ENCODE data around the gene POC1A.
"Not testable (repeated sequence)": the region's sequence is repeated elsewhere in the genome, so short reads cannot be mapped to it uniquely, and the experiment has no call there.

POC1A gene

GRCh38 chr3:52155912-52156311, 1.7 kb upstream of the POC1A start:
- DNase-seq (ENCODE audit: low spot score) = no peak
- Histone ChIP-seq H3K4me1 (ENCODE audit: insufficient read depth, poor library complexity, severe bottlenecking) (peaks cover 11% of the 10 kb centered on the region), H3K27ac (ENCODE audit: poor library complexity, severe bottlenecking) (no peak overlapping the region), H3K9me3 (ENCODE audit: severe bottlenecking) (no peaks in the 10 kb centered on the region), H3K4me3 (ENCODE audit: severe bottlenecking) (no peak overlapping the region), H3K36me3 (ENCODE audit: low read depth) (peaks cover 3% of the 10 kb centered on the region; the same call in 1 of the 2 replicates), H3K27me3 (ENCODE audit: insufficient read depth, poor library complexity, severe bottlenecking) (no peaks in the 10 kb centered on the region)
- no peak for ATAC-seq (ENCODE audit: low read depth)
- TF ChIP-seq CTCF (IDR thresholded peaks at IDR 0.05; ENCODE audit: poor library complexity, severe bottlenecking) = no peak

GRCh38 chr3:52153389-52154096, 680 bp downstream of the POC1A start:
- Histone ChIP-seq H3K27me3 (ENCODE audit: insufficient read depth, poor library complexity, severe bottlenecking) (no peaks in the 10 kb centered on the region), H3K36me3 (ENCODE audit: low read depth) (peaks cover 15% of the 10 kb centered on the region), H3K27ac (ENCODE audit: poor library complexity, severe bottlenecking) (peak overlapping the region; percentile 65), H3K9me3 (ENCODE audit: severe bottlenecking) (no peaks in the 10 kb centered on the region), H3K4me1 (ENCODE audit: insufficient read depth, poor library complexity, severe bottlenecking) (peaks cover 11% of the 10 kb centered on the region), H3K4me3 (ENCODE audit: severe bottlenecking) (peak overlapping the region; percentile 53)
- no peak for TF ChIP-seq CTCF (IDR thresholded peaks at IDR 0.05; ENCODE audit: poor library complexity, severe bottlenecking)
- peak; percentile 47 for ATAC-seq (ENCODE audit: low read depth)
- DNase-seq (ENCODE audit: low spot score) = no peak

GRCh38 chr3:52151991-52152390, 2.2 kb downstream of the POC1A start:
- DNase-seq (ENCODE audit: low spot score); H3K27me3 ChIP-seq (ENCODE audit: insufficient read depth, poor library complexity, severe bottlenecking); H3K4me3 ChIP-seq (ENCODE audit: severe bottlenecking); H3K9me3 ChIP-seq (ENCODE audit: severe bottlenecking); H3K27ac ChIP-seq (ENCODE audit: poor library complexity, severe bottlenecking); ATAC-seq (ENCODE audit: low read depth): not testable (repeated sequence)
- Histone ChIP-seq H3K4me1 (ENCODE audit: insufficient read depth, poor library complexity, severe bottlenecking) (peaks cover 11% of the 10 kb centered on the region), H3K36me3 (ENCODE audit: low read depth) (peaks cover 28% of the 10 kb centered on the region)

- H3K27me3 ChIP-seq (ENCODE audit: insufficient read depth, poor library complexity, severe bottlenecking) = no peaks in the 10 kb centered on the region
- DNase-seq (ENCODE audit: low spot score) = no peak
- H3K36me3 ChIP-seq (ENCODE audit: low read depth) = peaks cover 37% of the 10 kb centered on the region
- no peak overlapping the region for H3K27ac ChIP-seq (ENCODE audit: poor library complexity, severe bottlenecking)
- peaks cover 11% of the 10 kb centered on the region for H3K4me1 ChIP-seq (ENCODE audit: insufficient read depth, poor library complexity, severe bottlenecking)
- H3K4me3 ChIP-seq (ENCODE audit: severe bottlenecking) = no peak overlapping the region
- TF ChIP-seq CTCF (IDR thresholded peaks at IDR 0.05; ENCODE audit: poor library complexity, severe bottlenecking) = no peak
- ATAC-seq (ENCODE audit: low read depth) = no peak
- no peaks in the 10 kb centered on the region for H3K9me3 ChIP-seq (ENCODE audit: severe bottlenecking)
Measured at GRCh38 chr3:52150860-52151259, 3.4 kb downstream of the POC1A start.

GRCh38 chr3:52150357-52150756, 3.9 kb downstream of the POC1A start:
- no peak for ATAC-seq (ENCODE audit: low read depth)
- H3K4me1 ChIP-seq (ENCODE audit: insufficient read depth, poor library complexity, severe bottlenecking) = peaks cover 11% of the 10 kb centered on the region
- H3K9me3 ChIP-seq (ENCODE audit: severe bottlenecking) = no peaks in the 10 kb centered on the region
- DNase-seq (ENCODE audit: low spot score) = no peak
- H3K4me3 ChIP-seq (ENCODE audit: severe bottlenecking) = no peak overlapping the region
- H3K27me3 ChIP-seq (ENCODE audit: insufficient read depth, poor library complexity, severe bottlenecking) = no peaks in the 10 kb centered on the region
- peaks cover 39% of the 10 kb centered on the region for H3K36me3 ChIP-seq (ENCODE audit: low read depth)
- H3K27ac ChIP-seq (ENCODE audit: poor library complexity, severe bottlenecking) = no peak overlapping the region
- TF ChIP-seq CTCF (IDR thresholded peaks at IDR 0.05; ENCODE audit: poor library complexity, severe bottlenecking) = no peak
